OCI-M1 (cell line): ENCODE measurements around the gene FBXO33.
"Not testable (repeated sequence)": the region's sequence is repeated elsewhere in the genome, so short reads cannot be mapped to it uniquely, and the experiment has no call there.

Source experiments
- DNase-seq: peaks from one replicate; lab custom pipeline; 2025; lab: John Stamatoyannopoulos, UW

The FBXO33 gene

GRCh38 chr14:39372656-39373055 lies 59.6 kb downstream of the FBXO33 start:
- no peak for DNase-seq

- no peak for DNase-seq
Observed at GRCh38 chr14:39370415-39370814, 61.8 kb downstream of the FBXO33 start.

GRCh38 chr14:39369029-39369428 lies 63.2 kb downstream of the FBXO33 start:
- DNase-seq: no peak

- peak; percentile 63 for DNase-seq
Observed at GRCh38 chr14:39368261-39368959, 63.8 kb downstream of the FBXO33 start.

GRCh38 chr14:39367387-39367751 lies 64.9 kb downstream of the FBXO33 start:
- DNase-seq: no peak

GRCh38 chr14:39366460-39367386 lies 65.5 kb downstream of the FBXO33 start:
- DNase-seq: no peak

- no peak for DNase-seq
Observed at GRCh38 chr14:39365354-39365753, 66.9 kb downstream of the FBXO33 start.

- no peak for DNase-seq
Observed at GRCh38 chr14:39364509-39364908, 67.7 kb downstream of the FBXO33 start.

GRCh38 chr14:39361556-39361955 lies 70.7 kb downstream of the FBXO33 start:
- not testable (repeated sequence) for DNase-seq

GRCh38 chr14:39360316-39360715 lies 71.9 kb downstream of the FBXO33 start:
- DNase-seq: no peak

- DNase-seq: not testable (repeated sequence)
Observed at GRCh38 chr14:39359069-39359468, 73.2 kb downstream of the FBXO33 start.

GRCh38 chr14:39351708-39352107 lies 80.5 kb downstream of the FBXO33 start:
- no peak for DNase-seq

- no peak for DNase-seq
Observed at GRCh38 chr14:39350866-39351265, 81.4 kb downstream of the FBXO33 start.
